ELF-1 (cell line): Measurements from ENCODE around the gene KCTD2.
"Not testable (repeated sequence)": the region's sequence is repeated elsewhere in the genome, so short reads cannot be mapped to it uniquely, and the experiment has no call there.

Experiments
- DNase-seq: peaks from one replicate; pipeline ENCODE4 v3.0.0-alpha.2; 2016; ENCODE audit warnings: low read depth, low spot score

KCTD2 gene

DNA sequence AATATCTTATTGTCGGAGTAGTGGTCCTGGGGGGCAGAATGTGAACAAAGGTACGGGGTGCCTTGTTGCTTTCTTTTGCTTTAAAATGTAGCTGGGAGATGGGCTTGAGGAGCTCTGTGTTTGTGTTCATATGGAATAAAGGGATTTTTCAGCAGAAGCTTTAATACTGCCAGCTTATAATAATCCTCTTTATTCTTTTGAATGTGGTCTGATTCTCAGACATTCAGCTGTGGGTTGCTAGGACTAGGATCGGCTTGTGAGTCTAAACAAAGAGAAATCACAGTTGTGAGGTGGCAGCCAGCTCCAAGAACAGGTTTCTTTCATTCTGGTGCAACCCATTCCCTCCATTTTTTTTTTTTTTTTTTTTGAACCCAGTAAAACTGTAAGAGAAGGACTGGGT lies 27.3 kb upstream of the KCTD2 start:
- no peak for DNase-seq

DNA sequence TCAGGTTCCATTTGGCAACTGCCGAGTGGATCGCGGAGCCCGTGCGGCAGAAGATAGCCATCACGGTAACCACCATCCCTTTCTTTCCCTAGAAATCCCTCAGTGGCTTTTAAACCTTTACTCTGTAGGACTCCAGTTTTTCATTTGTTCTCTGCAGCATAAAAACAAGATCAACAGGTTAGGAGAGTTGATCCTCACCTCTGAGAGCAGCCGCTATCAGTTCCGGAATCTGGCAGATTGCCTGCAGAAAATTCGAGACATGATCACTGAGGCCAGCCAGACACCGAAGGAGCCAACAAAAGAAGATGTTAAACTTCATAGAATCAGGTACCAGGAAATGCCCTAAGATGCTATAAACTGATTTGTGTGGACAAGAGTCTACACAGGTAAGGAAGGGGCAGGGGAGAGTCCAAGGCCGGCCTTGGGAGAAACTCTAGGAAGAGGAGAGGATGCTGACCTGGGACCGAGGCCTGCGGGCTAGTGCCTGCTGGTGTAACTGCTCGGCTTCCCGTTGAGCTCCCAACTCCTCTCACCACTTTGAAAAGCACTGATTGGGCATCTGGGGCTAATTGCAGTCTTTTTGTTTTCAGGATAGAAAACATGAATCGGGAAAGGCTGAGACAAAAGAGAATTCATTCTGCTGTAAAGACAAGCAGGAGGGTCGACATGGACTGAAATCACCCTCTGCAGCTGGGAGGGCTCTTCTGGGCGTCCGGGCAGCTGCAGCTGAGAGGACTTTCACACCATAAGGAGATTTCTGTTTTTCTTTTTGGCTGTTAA lies 26.5 kb upstream of the KCTD2 start:
- DNase-seq, result peak; percentile 33

DNA sequence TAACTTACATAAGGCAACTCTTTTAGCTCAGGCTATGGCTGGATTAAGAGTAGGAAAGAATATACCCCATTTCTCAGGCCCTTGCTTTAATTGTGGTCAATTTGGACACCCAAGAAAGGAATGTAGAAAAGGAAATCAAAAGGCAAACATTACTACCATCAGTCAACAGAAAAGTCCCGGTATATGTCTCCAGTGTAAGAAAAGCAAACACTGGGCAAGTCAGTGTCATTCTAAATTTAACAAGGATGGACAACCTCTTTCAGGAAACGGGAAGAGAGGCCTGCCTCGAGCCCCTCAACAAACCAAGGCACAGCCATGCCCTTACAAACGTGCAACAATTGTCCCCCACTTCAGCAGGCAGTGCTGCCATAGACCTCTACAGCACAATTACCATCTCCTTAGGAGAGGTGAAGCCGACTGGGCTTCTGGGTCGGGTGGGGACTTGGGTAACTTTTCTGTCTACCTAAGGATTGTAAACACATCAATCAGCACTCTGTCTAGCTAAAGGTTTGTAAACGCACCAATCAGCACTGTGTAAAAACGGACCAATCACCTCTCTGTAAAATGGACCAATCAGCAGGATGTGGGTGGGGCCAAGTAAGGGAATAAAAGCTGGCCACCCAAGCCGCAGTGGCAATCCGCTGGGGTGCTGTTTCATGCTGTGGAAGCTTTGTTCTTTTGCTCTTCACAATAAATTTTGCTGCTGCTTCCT lies 22.2 kb upstream of the KCTD2 start:
- DNase-seq, result no peak

DNA sequence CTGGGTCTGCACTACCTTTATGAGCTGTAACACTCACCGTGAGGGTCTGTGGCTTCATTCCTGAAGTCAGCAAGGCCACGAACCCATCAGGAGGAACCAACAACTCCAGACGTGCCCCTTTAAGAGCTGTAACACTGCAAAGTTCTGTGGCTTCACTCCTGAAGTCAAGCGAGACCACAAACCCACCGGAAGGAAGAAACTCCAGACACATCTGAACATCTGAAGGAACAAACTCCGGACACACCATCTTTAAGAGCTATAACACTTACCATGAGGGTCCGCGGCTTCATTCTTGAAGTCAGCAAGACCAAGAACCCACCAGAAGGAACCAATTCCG lies 21.7 kb upstream of the KCTD2 start:
- DNase-seq, result not testable (repeated sequence)

DNA sequence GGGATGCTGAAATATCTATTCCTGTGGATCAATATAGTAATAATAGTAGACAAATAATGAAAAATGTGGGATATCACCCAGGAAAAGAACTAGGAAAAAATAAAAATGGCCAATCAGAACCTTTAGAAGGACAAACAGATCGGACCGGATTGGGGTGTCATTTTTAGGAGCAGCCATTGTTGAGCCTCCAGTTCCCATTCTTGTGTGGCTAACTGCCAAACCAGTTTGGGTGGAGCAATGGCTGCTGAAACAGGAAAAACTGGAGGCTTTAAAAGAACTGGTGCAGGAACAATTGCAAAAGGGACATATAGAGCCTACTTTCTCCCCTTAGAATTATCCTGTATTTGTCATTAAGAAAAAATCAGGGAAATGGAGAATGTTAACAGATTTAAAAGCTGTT lies 20.4 kb upstream of the KCTD2 start:
- DNase-seq, result not testable (repeated sequence)

DNA sequence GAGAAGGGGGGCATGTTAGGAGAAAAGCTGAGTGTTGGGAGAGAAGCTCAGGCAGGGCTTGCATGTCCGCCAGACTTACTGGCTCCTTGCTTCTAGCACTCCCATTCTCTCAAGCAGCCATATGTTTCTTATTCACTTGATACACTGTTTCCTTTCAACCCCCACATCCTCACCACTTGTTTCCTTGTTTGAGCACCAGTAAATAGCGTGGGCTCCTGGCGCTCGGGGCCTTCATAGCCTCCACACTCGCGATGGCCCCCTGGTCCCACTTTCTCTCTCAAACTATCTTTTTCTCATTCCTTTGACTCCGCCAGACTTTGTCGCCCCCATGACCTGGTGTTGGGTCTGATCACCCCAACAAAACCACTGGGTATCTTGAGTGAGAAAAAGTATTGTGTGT lies 16.9 kb upstream of the KCTD2 start:
- no peak for DNase-seq

DNA sequence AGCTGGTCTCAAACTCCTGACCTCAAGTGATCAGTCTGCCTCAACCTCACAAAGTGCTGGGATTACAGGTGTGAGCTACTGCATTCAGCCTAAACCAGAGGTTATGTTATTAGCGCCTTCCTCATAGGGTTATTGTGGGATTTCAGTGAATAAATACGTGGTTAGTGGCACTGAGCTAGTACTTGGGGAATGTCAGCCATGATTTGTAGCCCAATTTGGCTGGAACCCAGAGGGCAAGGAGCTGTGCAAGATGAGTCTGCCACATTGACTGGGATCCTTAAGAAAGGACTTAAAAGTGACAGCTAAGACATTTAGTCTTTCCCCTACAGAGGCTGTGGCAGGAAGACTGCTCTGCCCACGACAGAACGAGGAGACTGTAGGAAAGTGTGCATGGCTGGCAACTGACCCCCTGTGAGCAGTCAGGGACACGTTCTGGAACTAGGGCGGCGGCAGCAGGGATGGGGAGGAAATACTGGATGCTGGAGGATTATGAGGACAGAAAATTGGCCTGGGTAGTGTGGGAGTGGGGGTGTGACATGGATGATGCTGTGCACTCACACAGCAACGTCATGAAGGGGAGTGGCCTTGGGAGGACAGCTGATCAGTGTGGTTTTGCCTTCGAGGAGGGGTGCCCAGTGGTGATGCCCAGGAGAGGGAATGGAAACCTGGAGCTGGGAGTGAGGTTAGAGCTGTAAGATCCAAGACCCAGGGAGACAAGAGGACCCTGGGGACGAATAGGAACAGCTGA lies 14.9 kb upstream of the KCTD2 start:
- no peak for DNase-seq

DNA sequence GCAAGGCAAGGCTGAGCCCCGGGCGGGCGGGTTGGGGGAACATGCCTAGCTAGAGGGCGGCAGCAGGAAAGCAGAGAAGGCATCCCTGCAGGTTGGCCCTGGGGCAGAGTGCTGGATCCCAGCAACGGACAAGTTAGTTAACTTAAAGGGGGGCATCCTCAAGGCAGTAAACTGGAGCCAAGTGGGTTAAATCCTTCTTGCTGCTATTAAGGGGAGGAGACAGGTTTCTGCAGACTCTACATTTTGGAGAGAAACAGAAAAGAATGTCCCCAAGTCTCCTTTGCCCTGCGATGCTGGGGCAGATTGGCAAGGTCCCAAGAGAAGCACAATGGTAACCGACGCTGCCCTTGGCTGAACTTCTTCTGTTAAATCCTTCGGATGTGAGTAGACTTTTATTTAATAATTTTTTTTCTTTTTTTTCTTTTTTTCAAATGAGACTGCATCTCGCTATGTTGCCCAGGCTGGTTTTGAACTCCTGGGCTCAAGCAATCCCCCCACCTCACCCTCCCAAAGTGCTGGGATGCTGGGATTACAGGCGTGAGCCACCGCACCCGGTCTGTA lies 14.2 kb upstream of the KCTD2 start:
- no peak for DNase-seq

DNA sequence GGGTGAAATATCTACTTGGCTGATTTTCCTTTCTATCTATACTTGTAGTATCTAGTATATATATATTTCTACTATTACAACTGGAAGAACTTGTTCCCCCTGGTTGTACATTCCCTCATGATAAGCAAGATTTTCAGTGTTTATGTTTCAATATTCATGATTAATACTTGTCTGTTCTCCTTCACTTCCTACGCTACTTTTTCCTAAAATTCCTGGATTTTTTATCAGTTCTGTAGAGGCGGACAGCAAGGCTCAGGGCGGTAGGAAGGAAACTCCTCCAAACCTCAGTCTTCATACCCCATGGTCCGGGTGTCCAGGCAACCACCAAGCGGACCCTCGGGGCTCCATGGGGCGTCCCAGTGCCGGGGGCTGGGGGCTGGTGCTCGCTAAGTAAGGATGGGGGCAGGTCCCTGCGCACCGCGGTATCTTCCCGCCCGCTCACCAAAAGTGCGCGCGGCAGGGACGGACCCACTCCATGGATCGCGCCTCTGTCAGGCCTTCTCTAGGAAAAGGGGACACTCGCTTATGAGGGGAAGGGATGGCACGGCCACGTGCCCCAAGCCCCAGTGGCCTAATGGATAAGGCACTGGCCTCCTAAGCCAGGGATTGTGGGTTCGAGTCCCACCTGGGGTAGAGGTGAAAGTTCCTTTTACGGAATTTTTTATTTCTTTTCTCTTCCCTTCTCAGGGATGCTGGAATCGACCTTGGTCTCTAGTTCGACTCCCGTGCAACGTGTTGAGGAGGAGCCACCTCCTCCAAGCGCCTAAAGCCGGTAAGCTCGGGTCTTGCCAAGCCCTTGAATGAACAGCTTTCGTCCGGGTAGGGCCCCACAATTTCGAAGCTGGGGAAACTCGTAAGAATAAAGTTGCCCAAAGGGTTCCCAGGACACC lies 13.4 kb upstream of the KCTD2 start:
- DNase-seq, result peak; percentile 98

DNA sequence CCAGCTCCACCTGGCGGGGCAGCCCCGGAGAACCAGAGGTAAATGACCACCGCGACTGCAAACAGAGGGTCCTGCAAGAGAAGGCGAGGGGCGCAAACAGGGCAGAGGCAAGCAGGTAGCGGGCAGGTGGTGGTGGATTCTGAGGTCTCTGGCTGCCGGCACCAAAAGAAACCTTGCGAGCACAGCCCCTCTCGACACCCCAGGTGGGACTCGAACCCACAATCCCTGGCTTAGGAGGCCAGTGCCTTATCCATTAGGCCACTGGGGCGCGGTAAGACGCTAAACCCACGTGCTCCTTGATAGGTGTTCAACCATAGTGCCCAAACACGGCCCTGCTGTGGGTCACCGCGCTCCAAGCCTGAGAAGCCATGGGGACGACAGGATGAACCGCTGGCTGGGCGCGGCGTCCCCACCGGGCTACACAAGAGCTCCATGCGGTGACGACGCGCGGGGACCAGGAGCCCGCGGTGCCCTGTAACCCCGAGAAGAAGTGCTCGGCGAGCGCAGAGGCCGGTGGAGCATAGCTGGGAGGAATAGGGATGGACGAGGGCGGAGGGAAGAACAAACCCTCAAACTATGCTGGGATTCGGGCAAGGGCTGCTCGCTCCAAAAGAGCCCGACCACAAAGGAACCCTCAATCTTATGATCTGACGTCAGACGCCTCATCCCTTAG lies 12.7 kb upstream of the KCTD2 start:
- peak; percentile 98 for DNase-seq

DNA sequence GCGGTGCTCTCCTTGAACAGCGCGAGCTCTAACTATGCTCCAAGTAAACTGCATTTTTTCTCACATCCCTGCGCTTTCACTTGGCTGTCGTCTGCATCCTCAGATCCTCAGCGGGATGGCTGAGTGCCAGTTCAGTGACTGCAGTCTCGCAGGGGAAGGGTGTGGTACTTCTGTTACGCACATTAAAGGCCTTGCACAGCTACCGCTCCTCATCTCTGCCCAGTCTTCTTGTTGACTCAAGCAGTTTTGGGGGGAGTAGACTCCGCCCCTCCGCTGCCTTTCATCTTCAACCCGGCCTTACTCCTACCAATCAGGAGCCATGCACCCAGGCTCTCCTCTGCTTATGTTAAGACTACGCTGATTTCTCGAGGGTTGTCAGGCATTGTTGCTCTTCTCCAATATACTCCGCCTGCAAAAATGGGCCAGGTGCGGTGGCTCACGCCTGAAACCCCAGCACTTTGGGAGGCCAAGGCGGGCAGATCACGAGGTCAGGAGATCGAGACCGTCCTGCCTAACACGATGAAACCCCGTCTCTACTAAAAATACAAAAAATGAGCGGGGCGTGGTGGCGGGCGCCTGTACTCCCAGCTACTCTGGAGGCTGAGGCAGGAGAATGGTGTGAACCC lies 10.3 kb upstream of the KCTD2 start:
- DNase-seq, result peak; percentile 84

DNA sequence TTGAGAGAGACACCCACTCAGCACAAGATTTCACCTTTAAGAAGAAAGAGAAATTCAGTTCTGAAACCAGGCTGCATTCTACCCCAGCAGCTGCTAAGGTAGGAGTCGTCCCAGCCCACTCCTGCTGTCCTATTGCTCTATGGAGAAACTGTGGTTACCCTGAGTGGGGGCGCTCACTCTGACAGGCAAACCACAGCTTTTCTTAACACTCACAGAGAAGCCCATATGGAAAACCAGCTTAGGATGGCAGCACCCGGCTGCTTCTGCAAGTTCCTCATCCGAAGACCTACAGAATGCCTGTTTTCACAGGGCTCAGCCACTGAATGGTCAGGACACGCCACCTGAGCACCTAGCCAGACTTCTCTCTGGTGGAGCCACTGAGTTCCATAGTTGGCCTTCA lies 7.8 kb upstream of the KCTD2 start:
- no peak for DNase-seq

DNA sequence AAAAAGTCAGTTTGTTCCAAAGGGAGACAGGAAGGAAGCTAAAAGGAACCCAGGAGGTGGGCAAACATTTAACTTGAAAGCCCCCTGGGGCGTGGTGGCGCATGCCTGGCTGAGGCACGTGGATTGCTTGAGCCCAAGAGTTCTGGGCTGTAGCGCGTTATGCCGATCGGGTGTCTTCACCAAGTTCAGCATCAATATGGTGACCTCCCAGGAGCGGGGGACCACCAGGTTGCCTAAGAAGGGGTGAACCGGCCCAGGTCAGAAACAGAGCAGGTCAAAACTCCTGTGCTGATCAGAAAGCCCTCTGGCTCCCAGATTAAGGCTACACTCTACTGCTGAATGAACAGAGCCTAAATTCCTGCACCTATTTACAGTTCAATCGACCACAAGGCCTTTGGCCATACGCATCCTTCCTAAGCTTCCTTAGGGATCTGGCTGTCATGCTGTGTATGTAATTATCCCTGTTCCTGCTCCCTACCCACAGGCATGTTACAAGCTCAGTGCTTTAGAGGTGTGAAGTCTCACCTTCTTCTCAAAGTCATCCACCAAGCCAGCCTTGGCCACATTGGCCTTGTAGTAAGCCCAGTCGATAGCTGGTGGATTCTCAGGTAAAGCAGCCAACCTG lies 5.3 kb upstream of the KCTD2 start:
- peak; percentile 82 for DNase-seq

DNA sequence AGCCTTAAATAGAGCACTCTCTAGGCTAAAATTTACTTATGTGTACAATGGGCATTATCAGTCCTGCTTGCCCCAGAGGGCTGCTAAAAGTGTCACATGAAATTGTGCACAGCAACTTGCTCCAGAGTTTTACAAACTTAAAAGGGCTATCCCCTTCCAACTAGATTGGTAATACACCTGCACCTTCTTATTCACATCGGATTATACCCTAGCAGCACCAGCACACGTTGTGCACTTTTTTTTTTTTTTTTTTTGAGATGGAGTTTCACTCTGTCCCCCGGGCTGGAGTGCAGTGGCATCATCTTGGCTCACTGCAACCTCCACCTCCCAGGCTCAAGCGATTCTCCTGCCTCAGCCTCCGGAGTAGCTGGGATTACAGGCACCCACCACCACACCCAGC lies 3.2 kb upstream of the KCTD2 start:
- DNase-seq, result not testable (repeated sequence)

DNA sequence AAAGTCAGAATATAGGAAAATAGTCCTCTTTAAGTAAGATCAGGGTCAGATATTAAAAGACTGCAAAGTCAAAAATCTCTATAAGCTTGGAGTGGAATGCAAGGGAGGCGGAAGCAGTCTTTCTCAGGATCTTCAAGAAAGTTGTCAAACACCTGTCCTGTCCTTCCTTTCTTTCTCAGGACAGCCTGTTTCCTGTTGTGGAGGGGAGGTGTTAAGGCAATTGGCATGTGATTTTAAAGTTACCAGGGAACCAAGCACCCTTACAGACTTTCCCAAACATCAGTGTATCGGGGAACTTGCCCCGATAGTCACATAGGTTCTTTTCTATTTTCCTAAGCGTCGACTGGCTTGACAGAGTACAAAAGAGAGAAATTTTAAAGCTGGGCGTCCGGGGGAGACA lies 2.3 kb upstream of the KCTD2 start:
- peak; percentile 45 for DNase-seq

DNA sequence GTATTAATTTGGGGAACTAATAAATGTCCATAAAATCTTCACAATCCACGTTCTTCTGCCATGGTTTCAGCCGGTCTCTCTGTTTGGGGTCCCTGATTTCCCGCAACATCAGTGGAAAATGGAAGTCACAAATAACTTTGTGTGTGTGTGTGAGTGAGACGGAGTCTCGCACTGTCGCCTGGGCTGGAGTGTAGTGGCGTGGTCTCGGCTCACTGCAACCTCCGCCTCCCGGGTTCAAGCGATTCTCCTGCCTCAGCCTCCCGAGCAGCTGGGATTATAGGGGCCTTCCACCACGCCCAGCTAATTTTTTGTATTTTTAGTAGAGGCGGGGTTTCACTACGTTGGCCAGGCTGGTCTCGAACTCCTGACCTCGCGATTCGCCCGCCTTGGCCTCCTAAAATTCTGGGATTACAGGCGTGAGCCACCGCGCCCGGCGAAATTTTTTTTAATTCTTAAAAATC lies 1.0 kb upstream of the KCTD2 start:
- peak; percentile 19 for DNase-seq

DNA sequence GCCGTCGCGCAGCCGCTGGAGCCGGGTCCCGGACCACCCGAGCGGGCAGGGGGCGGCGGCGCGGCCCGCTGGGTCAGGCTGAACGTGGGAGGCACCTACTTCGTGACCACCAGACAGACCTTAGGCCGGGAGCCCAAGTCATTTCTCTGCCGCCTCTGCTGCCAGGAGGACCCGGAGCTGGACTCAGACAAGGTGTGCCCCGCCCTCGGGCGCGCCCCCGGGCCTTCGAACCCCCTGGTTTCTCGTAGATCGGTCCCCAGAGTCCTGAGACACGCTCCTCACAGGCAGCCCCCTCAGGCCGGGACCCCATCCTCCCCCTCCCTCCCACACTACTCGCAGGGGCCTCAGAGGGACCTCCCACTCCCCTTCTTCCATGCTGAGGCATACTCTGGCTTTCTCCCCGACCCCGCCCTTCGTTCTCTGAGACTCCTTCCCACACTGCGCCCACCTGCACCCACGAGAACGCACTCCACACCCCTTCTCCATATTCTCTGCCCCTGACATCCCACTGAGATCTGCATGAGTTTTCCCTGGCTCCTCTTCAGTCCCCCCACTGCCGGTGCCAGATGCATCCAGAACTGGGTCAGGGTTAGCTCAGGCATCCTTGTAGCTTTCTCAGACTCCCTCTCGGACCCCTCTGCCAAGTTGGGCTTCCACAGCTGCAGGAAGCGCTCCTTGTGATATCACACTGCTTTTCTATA lies 523 bp downstream of the KCTD2 start:
- DNase-seq, result no peak

DNA sequence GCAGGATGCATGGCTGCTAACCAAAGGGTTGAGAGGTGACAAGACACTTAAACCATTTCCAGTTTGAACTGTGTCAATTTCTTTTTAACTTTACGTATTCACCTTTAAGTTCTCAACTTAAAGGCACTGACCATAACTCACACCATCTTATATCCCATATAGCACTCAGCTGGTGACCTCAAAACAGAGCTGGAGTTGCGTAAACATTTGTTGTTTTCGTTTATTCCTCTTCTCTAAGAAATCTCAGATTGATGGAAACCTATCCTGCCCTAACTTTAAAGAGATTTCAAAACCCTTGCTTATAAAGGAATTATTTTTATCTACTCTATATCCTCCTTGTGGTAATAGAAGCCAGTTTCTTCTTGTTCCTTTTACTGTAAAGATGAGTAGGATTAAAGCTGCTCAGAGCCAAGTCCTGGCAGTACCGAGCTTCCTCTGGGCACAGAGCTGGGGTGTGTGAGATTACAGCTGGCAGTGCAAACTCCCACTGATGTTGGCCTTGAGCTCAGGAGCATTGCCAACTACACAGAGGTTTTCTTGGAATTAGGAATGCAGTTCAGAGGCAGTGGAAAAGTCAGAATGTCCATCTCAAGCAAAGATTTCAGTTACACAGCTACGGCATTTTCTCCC lies 1.3 kb downstream of the KCTD2 start:
- no peak for DNase-seq

DNA sequence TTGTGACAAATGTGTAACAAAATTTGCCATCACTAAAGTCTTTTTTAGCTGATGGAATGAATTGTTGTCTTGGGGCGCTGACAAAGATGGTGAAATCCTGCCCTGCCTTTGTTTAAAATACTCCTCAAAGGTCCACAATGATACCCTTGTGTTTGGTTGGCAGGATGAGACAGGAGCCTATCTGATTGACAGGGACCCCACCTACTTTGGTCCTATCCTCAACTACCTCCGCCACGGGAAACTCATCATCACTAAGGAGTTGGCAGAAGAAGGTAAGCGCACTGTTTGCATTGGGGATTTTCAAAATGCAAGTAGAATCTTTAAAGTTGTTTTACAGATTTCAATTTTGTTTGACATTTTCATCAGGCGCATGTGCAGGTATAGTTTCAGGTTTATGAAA lies 2.0 kb downstream of the KCTD2 start:
- DNase-seq, result no peak
